Type B pancreatic cell (in vitro differentiated cells): ENCODE results near the gene PHOSPHO1. TPM values are rescaled to one million over a fixed set of nuclear protein-coding genes. Genes with fewer than 3 reads are reported as not detected.

Source experiments
- DNase-seq: peaks from one replicate; pipeline ENCODE4 v3.0.0; 2021; ENCODE audit warnings: mixed read lengths; ENCODE audit not compliant: unreplicated experiment; ENCODE audit errors: extremely low spot score
- H3K27ac Mint-ChIP-seq: 2 replicates; pipeline ENCODE4 v1.8.0; 2021; ENCODE audit warnings: mild to moderate bottlenecking, mixed read lengths
- H3K27me3 Mint-ChIP-seq: 2 replicates; pipeline ENCODE4 v1.8.0; 2021; ENCODE audit warnings: mixed read lengths
- H3K36me3 Mint-ChIP-seq: 2 replicates; pipeline ENCODE4 v1.8.0; 2021; ENCODE audit warnings: mixed read lengths
- H3K4me1 Mint-ChIP-seq: one replicate; pipeline ENCODE4 v1.8.0; 2021; ENCODE audit warnings: mixed read lengths; ENCODE audit not compliant: unreplicated experiment
- H3K4me3 Mint-ChIP-seq: 2 replicates; pipeline ENCODE4 v1.8.0; 2021; ENCODE audit warnings: mild to moderate bottlenecking, mixed read lengths
- H3K9me3 Mint-ChIP-seq: 2 replicates; pipeline ENCODE4 v1.8.0; 2021; ENCODE audit warnings: mixed read lengths
- total RNA-seq: library from RNA; stranded (reverse); gene quantifications from 2 replicates; pipeline ENCODE4 v1.2.1, GENCODE V29; 2021; ENCODE audit warnings: low replicate concordance
- TF ChIP-seq, protein P1 (sequence below): fragments of 200-600 bp; sonication (generic); conservative IDR thresholded peaks from 2 replicates; pipeline ENCODE4 v1.5.0; 2021; ENCODE audit warnings: antibody characterized with exemption, mild to moderate bottlenecking

The PHOSPHO1 gene
- total RNA-seq, 1 donor from 2014 or later, result not detected

GRCh38 chr17:49194297-49194607, 36.3 kb downstream of the PHOSPHO1 start:
- DNase-seq, result no peak
- peaks cover 3% of the 10 kb centered on the region for H3K4me1 Mint-ChIP-seq
- no peak overlapping the region for H3K27ac Mint-ChIP-seq
- H3K9me3 Mint-ChIP-seq, result no peaks in the 10 kb centered on the region
- H3K4me3 Mint-ChIP-seq, result peak overlapping the region; percentile 98
- H3K27me3 Mint-ChIP-seq, result peaks cover 17% of the 10 kb centered on the region
- TF ChIP-seq, protein P1, sequence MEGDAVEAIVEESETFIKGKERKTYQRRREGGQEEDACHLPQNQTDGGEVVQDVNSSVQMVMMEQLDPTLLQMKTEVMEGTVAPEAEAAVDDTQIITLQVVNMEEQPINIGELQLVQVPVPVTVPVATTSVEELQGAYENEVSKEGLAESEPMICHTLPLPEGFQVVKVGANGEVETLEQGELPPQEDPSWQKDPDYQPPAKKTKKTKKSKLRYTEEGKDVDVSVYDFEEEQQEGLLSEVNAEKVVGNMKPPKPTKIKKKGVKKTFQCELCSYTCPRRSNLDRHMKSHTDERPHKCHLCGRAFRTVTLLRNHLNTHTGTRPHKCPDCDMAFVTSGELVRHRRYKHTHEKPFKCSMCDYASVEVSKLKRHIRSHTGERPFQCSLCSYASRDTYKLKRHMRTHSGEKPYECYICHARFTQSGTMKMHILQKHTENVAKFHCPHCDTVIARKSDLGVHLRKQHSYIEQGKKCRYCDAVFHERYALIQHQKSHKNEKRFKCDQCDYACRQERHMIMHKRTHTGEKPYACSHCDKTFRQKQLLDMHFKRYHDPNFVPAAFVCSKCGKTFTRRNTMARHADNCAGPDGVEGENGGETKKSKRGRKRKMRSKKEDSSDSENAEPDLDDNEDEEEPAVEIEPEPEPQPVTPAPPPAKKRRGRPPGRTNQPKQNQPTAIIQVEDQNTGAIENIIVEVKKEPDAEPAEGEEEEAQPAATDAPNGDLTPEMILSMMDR, result no peak
- no peaks in the 10 kb centered on the region for H3K36me3 Mint-ChIP-seq

DNA sequence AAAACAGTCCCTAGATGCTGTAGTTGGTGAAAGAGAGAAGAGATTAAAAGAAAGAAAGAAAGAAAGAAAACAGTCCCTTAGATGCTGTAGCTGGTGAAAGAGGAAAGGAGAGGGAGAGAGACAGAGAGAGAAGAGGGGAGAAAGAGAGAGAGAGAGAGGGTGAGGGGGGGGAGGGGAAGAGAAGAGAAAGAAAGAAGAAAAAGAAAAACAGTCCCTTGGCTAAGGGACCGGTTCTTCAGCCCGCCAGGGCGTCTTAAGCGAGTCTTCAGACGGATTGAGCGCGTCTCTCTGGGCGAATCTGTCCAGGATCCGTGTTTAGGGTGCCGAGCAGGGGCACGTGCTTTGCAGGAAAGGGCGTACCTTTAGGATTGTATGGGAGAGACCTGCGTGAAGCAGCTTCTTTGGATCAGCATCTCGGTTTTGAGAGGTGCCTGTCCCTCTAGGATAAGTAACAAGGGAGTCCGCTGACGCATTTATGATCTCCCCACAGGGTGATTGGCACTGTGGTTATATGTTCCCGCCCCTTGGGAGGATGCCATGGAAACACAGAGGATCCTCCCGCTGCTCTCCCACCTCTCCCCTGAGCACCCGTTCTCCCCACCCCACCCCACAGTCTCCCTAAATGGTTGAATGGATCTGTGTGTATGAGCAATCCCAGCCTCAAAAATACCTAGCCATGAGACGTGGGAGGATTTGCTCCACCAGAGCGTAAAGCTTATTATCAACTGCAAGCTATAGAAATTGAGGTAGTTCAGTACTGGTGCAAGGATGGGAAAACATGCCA, 36.9 kb downstream of the PHOSPHO1 start:
- TF ChIP-seq, protein P1, result no peak
- Mint-ChIP-seq H3K4me3 (peak overlapping the region; percentile 98), H3K4me1 (peaks cover 3% of the 10 kb centered on the region), H3K27ac (peak overlapping the region; percentile 99), H3K9me3 (no peaks in the 10 kb centered on the region), H3K27me3 (peaks cover 17% of the 10 kb centered on the region), H3K36me3 (no peaks in the 10 kb centered on the region)
- DNase-seq, result no peak

DNA sequence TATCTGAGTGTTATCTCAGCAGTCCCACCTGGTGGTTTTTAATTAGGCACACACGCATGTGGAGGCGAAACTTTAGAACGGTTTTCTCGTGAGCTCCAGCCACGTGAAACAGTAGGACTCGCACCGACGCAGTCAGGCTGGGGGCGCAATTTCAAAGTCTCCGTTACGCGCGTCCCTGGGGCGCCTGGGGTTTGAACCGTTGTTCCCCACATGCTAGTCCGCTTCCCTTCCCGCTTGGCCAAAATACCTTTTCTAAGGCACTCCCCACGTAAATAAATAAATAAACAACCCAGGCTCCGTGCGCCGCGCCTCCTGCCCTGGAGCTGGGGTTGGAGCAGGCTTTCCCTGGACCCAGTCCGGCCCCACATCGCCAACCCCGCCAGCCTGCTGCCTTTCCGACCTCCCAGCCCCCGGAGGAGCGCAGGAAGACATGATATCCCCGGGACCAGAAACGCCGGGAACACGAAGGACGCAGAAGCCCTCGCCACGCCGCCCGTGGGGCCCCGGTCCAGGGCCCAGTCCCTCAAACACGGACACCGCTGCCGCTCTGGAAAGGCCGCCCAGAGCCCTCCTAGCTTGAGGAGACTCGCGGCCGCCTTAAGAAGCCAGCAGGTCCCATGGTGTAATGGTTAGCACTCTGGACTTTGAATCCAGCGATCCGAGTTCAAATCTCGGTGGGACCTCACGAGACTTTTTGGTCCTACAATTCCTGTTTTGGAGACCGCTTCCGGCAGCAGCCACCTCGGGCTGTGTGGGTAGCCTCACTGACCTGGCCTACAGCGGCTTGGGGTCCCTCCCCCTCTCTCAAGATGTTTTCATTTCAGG, 38.5 kb downstream of the PHOSPHO1 start:
- no peaks in the 10 kb centered on the region for H3K36me3 Mint-ChIP-seq
- DNase-seq, result peak; percentile 97
- peak overlapping the region; percentile 98 for H3K4me3 Mint-ChIP-seq
- peak overlapping the region; percentile 99 for H3K27ac Mint-ChIP-seq
- H3K9me3 Mint-ChIP-seq, result no peaks in the 10 kb centered on the region
- TF ChIP-seq, protein P1, result peak; percentile 49
- H3K27me3 Mint-ChIP-seq, result peaks cover 17% of the 10 kb centered on the region
- H3K4me1 Mint-ChIP-seq, result peaks cover 3% of the 10 kb centered on the region

- peak overlapping the region; percentile 99 for H3K27ac Mint-ChIP-seq
- peaks cover 17% of the 10 kb centered on the region for H3K27me3 Mint-ChIP-seq
- no peak for DNase-seq
- H3K4me3 Mint-ChIP-seq, result peak overlapping the region; percentile 98
- no peaks in the 10 kb centered on the region for H3K9me3 Mint-ChIP-seq
- no peaks in the 10 kb centered on the region for H3K36me3 Mint-ChIP-seq
- TF ChIP-seq, protein P1, result no peak
- peaks cover 3% of the 10 kb centered on the region for H3K4me1 Mint-ChIP-seq
Observed at GRCh38 chr17:49191409-49191916, 39.1 kb downstream of the PHOSPHO1 start.

DNA sequence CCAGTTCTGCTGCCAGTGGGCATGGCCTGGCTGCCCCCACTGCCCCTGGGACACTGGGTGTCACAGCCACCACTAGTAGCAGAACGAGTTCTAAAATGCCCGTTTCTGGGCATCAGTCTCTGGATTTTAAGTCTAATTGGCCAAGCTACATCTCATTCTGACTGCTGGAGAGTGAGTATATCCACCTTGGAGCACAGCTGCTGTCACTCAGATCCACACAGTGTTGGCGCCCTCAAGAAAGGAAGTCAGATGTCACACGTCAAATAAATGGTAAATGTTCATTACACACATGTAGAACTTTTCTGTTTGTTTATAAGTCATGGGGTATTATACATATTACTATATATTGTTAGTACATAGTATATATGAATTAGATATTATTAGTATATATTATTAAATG, 39.7 kb downstream of the PHOSPHO1 start:
- Mint-ChIP-seq H3K4me3 (peak overlapping the region; percentile 64), H3K4me1 (peaks cover 3% of the 10 kb centered on the region), H3K36me3 (no peaks in the 10 kb centered on the region), H3K27me3 (peaks cover 17% of the 10 kb centered on the region), H3K27ac (no peak overlapping the region), H3K9me3 (no peaks in the 10 kb centered on the region)
- no peak for DNase-seq
- TF ChIP-seq, protein P1, result no peak
